ENCODE measurements around the gene MAP3K14.
A peak's percentile ranks its signal among the peaks of the same experiment; 100 is the strongest.

The MAP3K14 gene

DNA sequence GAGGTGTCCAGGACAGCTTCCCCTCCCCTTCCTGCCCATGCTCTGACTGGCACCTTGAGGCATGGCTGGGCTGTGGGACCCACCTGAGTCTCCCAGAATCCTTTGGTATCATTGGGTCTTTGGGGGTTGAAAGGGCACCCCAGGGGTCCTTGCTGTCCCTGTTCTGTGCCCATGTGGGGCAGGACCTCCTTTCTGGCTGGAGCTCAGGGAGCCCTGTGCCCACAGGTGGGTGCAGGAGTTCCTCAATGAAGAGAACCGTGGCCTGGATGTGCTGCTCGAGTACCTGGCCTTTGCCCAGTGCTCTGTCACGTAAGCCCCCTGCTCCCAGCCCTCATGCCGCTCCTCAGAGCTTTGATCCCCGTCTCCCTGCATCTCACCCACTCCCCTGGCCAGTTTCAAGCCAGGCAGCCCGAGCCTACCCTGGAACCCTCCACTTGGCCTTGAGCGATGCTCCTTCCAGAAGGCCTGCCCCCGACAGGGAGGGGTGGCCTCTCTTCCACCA, 83.3 kb downstream of the MAP3K14 start:
- ATAC-seq (ENCODE audit: low read depth) (no peak), DNase-seq (ENCODE audit: low spot score in 2 of 2) (no peak)
- peak overlapping the region; percentile 98 for H3K27ac Mint-ChIP-seq
- H3K4me3 Mint-ChIP-seq: no peak overlapping the region
- H3K27me3 Mint-ChIP-seq: no peaks in the 10 kb centered on the region
- H3K4me1 Mint-ChIP-seq: peaks cover 49% of the 10 kb centered on the region
- peaks cover 31% of the 10 kb centered on the region for H3K36me3 Mint-ChIP-seq
- no peaks in the 10 kb centered on the region for H3K9me3 Mint-ChIP-seq

DNA sequence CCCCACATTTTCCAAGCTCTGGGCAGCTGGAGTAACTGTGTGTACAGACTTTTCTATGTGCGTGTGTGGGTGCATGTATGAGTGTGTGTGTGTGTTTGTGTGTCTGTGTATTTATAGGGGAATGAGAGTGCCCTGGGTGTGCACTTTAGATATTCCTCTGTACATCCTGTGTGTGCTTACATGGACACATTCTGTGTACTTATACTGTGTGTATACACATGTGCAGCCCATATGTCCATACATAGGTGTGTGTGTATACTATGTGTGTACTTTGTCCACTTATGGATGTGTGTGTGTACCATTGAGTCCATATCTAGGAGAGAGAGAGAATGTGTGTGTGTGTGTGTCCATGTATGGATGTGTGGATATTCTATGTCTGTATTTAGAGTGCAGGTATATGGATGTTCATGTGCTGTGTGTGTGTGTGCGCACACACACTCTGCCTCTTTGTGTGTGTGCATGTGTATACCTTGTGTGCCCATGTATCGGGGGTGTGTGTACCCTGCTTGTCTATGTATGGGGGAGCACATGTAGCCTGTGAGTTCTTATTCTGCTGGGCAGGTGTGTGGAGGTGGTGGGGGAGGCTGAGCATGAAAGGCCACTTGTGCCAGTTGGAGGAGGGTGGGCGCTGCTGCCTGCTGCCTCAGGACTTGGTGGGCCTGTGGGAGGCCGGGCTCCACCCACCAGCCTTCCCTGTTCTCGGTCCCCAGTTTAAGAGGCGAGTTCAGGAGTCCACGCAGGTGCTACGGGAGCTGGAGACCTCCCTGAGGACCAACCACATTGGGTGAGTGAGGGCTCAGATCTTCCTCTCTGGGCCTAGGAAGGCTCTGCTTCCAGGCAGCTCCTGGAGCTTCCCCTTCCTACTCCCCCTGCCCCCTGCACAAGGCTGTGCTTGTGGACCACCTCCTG, 84.1 kb downstream of the MAP3K14 start:
- no peak for DNase-seq (ENCODE audit: low spot score in 2 of 2)
- Mint-ChIP-seq H3K4me3 (no peak overlapping the region), H3K27me3 (no peaks in the 10 kb centered on the region), H3K9me3 (no peaks in the 10 kb centered on the region), H3K27ac (peak overlapping the region; percentile 98), H3K36me3 (peaks cover 23% of the 10 kb centered on the region), H3K4me1 (peaks cover 51% of the 10 kb centered on the region)
- ATAC-seq (ENCODE audit: low read depth): no peak

- Mint-ChIP-seq H3K9me3 (no peaks in the 10 kb centered on the region), H3K27ac (peak overlapping the region; percentile 98), H3K4me1 (peaks cover 62% of the 10 kb centered on the region), H3K4me3 (no peak overlapping the region), H3K27me3 (no peaks in the 10 kb centered on the region), H3K36me3 (peaks cover 17% of the 10 kb centered on the region)
- DNase-seq (ENCODE audit: low spot score in 2 of 2) (no peak), ATAC-seq (ENCODE audit: low read depth) (no peak)
Observed at GRCh38 chr17:45231481-45232116, 85.2 kb downstream of the MAP3K14 start.

DNA sequence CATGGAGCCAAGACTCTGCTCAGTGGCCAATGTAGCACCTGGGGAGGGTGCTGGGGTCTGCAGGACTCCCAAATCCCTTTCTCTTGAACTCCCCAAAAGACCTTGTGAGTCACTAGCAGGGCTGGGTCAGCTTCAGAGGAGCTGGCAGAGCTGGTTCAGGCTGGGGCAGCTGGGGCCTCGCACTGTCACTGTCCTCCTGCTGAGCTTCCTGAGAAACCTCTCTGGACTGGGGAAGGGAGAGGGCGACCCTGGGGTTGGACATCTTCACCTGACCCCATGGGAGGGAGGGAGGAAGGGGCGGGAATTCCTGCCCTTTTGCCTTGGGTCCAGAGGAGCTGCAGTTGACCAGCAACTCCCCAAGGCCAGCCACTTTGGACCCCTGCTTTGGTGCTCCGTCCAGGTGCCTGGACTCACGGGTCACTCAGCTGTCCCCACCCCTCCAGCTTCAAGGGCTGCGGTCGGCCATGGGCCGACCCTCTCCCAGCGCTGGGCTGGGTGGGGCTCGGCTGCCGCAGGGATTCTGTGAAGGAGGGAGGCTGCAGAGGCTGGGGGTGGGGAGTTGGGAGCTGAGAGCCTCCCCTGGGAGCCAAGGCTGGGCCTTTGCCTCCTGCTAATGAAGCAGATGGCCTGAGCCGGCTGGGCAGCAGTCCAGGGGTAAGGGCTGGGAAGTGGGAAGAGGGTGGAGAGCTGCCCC, 85.9 kb downstream of the MAP3K14 start:
- H3K27ac Mint-ChIP-seq: peak overlapping the region; percentile 98
- H3K4me3 Mint-ChIP-seq: peak overlapping the region; percentile 24
- peaks cover 17% of the 10 kb centered on the region for H3K36me3 Mint-ChIP-seq
- DNase-seq (ENCODE audit: low spot score in 2 of 2): no peak
- H3K9me3 Mint-ChIP-seq: no peaks in the 10 kb centered on the region
- H3K27me3 Mint-ChIP-seq: no peaks in the 10 kb centered on the region
- no peak for ATAC-seq (ENCODE audit: low read depth)
- peaks cover 67% of the 10 kb centered on the region for H3K4me1 Mint-ChIP-seq

GRCh38 chr17:45230410-45230786, 86.4 kb downstream of the MAP3K14 start:
- ATAC-seq (ENCODE audit: low read depth): no peak
- Mint-ChIP-seq H3K4me3 (peak overlapping the region; percentile 24), H3K9me3 (no peaks in the 10 kb centered on the region), H3K27ac (peak overlapping the region; percentile 98), H3K36me3 (peaks cover 17% of the 10 kb centered on the region), H3K27me3 (no peaks in the 10 kb centered on the region), H3K4me1 (peaks cover 67% of the 10 kb centered on the region)
- no peak for DNase-seq (ENCODE audit: low spot score in 2 of 2)

GRCh38 chr17:45229681-45230409, 87.0 kb downstream of the MAP3K14 start:
- Mint-ChIP-seq H3K4me3 (peak overlapping the region; percentile 92), H3K9me3 (no peaks in the 10 kb centered on the region)
- no peak for ATAC-seq (ENCODE audit: low read depth)

GRCh38 chr17:45228763-45229539, 87.9 kb downstream of the MAP3K14 start:
- Mint-ChIP-seq H3K4me3 (peak overlapping the region; percentile 92), H3K27me3 (no peaks in the 10 kb centered on the region), H3K9me3 (no peaks in the 10 kb centered on the region), H3K27ac (peak overlapping the region; percentile 98), H3K36me3 (peaks cover 9% of the 10 kb centered on the region), H3K4me1 (peaks cover 70% of the 10 kb centered on the region)
- DNase-seq (ENCODE audit: low spot score in 2 of 2): peak; percentile 82
- ATAC-seq (ENCODE audit: low read depth): peak; percentile 63

More at GRCh38 chr17:45229681-45230409, 87.0 kb downstream of the MAP3K14 start:
- Mint-ChIP-seq H3K36me3 (peaks cover 12% of the 10 kb centered on the region), H3K4me1 (peaks cover 67% of the 10 kb centered on the region), H3K27ac (peak overlapping the region; percentile 98), H3K27me3 (no peaks in the 10 kb centered on the region)
- DNase-seq (ENCODE audit: low spot score in 2 of 2): no peak

DNA sequence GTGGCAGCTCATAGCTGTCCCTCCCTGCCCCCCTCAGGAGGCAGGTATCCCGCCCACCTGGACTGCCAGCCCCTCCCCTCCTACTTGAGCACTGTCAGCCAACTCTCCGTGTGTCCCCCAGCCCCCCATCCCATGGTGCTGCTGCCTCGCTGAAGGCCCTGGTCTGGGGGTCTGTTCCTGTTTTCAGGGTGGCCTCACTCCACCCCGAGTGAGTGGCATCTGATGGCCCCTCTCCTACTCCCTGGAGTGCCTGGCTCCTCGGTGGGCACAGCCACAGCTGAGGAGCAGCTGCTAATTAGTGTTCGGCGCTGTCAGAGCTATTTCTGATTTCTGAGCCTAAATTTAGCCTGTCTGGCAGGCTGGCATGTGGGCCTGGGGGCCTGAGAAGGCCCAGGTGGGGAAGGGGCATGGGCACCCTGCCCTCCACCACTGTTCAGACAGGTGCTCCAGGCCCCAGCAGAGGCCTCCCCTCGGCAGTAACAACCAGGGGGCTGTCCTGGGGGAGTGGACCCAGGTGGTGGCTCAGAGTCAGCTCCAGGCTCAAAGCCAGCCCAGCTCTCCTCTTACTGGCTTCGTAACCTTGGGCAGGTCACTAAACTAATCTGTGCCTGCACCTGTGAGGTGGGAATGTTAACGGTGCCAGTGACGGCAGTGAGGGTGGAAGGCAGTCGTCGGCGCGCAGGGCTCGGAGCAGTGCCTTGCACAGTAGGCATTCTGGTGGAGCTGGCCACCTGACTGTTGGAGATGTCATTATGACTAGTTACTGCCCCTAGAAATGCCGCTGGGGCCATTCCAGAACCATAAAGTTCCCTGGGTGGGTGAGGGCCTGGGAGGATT, 88.7 kb downstream of the MAP3K14 start:
- DNase-seq (ENCODE audit: low spot score in 2 of 2): no peak
- peaks cover 6% of the 10 kb centered on the region for H3K36me3 Mint-ChIP-seq
- H3K9me3 Mint-ChIP-seq: no peaks in the 10 kb centered on the region
- no peaks in the 10 kb centered on the region for H3K27me3 Mint-ChIP-seq
- peaks cover 74% of the 10 kb centered on the region for H3K4me1 Mint-ChIP-seq
- no peak for ATAC-seq (ENCODE audit: low read depth)
- peak overlapping the region; percentile 92 for H3K4me3 Mint-ChIP-seq
- peak overlapping the region; percentile 98 for H3K27ac Mint-ChIP-seq

- Mint-ChIP-seq H3K36me3 (peaks cover 5% of the 10 kb centered on the region), H3K9me3 (no peaks in the 10 kb centered on the region), H3K4me1 (peaks cover 72% of the 10 kb centered on the region), H3K4me3 (peak overlapping the region; percentile 92), H3K27ac (peak overlapping the region; percentile 98), H3K27me3 (no peaks in the 10 kb centered on the region)
- peak in 1 of 2 donors; percentile 55 for DNase-seq (ENCODE audit: low spot score in 2 of 2)
- ATAC-seq (ENCODE audit: low read depth): peak; percentile 4
Observed at GRCh38 chr17:45227101-45227925, 89.5 kb downstream of the MAP3K14 start.

- Mint-ChIP-seq H3K4me3 (peak overlapping the region; percentile 92), H3K27ac (peak overlapping the region; percentile 98), H3K27me3 (no peaks in the 10 kb centered on the region), H3K36me3 (peaks cover 2% of the 10 kb centered on the region), H3K9me3 (no peaks in the 10 kb centered on the region), H3K4me1 (peaks cover 68% of the 10 kb centered on the region)
- ATAC-seq (ENCODE audit: low read depth) (no peak), DNase-seq (ENCODE audit: low spot score in 2 of 2) (no peak)
Observed at GRCh38 chr17:45226576-45226975, 90.2 kb downstream of the MAP3K14 start.

- Mint-ChIP-seq H3K27me3 (no peaks in the 10 kb centered on the region), H3K4me1 (peaks cover 66% of the 10 kb centered on the region), H3K27ac (peak overlapping the region; percentile 98), H3K9me3 (no peaks in the 10 kb centered on the region), H3K36me3 (peaks cover 2% of the 10 kb centered on the region), H3K4me3 (peak overlapping the region; percentile 92)
- ATAC-seq (ENCODE audit: low read depth) (peak; percentile 62), DNase-seq (ENCODE audit: low spot score in 2 of 2) (peak; percentile 78 to 86)
Observed at GRCh38 chr17:45225964-45226530, 90.8 kb downstream of the MAP3K14 start.

Data from memory B cell (primary cell).